Adrenal gland (tissue), 5 donors: ENCODE data around the gene STAB2.

Experiments
- CTCF ChIP-seq, 6 experiments: fragments of 450-650 bp in 4 of 6; fragments of 200-600 bp in 2 of 6; sonication (generic) in 1 of 6; IDR thresholded peaks; 1 replicate in 5 of 6; 2 replicates in 1 of 6; pipeline versions ENCODE4 v1.5.1 to v1.8.0; 2016 to 2021; ENCODE audit warnings: antibody characterized with exemption in 6 of 6, mild to moderate bottlenecking in 2 of 6, moderate library complexity in 1 of 6
- POLR2A ChIP-seq, 2 donors: fragments of 450-650 bp; IDR thresholded peaks; one replicate each; pipeline ENCODE4 v1.6.1; 2017; ENCODE audit warnings: antibody characterized with exemption in 2 of 2, mild to moderate bottlenecking in 2 of 2, moderate library complexity in 1 of 2
- donor health status: DM: no; HTN: no; CAD: no.

- TF ChIP-seq CTCF (IDR thresholded peaks at IDR 0.05) (peak; percentile 34 to 80 (median 66)), POLR2A (IDR thresholded peaks at IDR 0.05) (no peak)
These were observed 184.4 kb downstream of the STAB2 start for GRCh38 chr12:103771466-103771865.
